Measurements from ENCODE around the gene NACC2. TPM values are rescaled to one million over a fixed set of nuclear protein-coding genes. Genes with fewer than 3 reads are reported as not detected.

Gene NACC2
- total and polyA plus RNA-seq, 9 of the 15 experiments (the other 6 are each of a cell fraction or from before 2014, with no cell fraction given) = 0.70 to 25.1 (median 5.6) TPM

- TF ChIP-seq, protein P1, sequence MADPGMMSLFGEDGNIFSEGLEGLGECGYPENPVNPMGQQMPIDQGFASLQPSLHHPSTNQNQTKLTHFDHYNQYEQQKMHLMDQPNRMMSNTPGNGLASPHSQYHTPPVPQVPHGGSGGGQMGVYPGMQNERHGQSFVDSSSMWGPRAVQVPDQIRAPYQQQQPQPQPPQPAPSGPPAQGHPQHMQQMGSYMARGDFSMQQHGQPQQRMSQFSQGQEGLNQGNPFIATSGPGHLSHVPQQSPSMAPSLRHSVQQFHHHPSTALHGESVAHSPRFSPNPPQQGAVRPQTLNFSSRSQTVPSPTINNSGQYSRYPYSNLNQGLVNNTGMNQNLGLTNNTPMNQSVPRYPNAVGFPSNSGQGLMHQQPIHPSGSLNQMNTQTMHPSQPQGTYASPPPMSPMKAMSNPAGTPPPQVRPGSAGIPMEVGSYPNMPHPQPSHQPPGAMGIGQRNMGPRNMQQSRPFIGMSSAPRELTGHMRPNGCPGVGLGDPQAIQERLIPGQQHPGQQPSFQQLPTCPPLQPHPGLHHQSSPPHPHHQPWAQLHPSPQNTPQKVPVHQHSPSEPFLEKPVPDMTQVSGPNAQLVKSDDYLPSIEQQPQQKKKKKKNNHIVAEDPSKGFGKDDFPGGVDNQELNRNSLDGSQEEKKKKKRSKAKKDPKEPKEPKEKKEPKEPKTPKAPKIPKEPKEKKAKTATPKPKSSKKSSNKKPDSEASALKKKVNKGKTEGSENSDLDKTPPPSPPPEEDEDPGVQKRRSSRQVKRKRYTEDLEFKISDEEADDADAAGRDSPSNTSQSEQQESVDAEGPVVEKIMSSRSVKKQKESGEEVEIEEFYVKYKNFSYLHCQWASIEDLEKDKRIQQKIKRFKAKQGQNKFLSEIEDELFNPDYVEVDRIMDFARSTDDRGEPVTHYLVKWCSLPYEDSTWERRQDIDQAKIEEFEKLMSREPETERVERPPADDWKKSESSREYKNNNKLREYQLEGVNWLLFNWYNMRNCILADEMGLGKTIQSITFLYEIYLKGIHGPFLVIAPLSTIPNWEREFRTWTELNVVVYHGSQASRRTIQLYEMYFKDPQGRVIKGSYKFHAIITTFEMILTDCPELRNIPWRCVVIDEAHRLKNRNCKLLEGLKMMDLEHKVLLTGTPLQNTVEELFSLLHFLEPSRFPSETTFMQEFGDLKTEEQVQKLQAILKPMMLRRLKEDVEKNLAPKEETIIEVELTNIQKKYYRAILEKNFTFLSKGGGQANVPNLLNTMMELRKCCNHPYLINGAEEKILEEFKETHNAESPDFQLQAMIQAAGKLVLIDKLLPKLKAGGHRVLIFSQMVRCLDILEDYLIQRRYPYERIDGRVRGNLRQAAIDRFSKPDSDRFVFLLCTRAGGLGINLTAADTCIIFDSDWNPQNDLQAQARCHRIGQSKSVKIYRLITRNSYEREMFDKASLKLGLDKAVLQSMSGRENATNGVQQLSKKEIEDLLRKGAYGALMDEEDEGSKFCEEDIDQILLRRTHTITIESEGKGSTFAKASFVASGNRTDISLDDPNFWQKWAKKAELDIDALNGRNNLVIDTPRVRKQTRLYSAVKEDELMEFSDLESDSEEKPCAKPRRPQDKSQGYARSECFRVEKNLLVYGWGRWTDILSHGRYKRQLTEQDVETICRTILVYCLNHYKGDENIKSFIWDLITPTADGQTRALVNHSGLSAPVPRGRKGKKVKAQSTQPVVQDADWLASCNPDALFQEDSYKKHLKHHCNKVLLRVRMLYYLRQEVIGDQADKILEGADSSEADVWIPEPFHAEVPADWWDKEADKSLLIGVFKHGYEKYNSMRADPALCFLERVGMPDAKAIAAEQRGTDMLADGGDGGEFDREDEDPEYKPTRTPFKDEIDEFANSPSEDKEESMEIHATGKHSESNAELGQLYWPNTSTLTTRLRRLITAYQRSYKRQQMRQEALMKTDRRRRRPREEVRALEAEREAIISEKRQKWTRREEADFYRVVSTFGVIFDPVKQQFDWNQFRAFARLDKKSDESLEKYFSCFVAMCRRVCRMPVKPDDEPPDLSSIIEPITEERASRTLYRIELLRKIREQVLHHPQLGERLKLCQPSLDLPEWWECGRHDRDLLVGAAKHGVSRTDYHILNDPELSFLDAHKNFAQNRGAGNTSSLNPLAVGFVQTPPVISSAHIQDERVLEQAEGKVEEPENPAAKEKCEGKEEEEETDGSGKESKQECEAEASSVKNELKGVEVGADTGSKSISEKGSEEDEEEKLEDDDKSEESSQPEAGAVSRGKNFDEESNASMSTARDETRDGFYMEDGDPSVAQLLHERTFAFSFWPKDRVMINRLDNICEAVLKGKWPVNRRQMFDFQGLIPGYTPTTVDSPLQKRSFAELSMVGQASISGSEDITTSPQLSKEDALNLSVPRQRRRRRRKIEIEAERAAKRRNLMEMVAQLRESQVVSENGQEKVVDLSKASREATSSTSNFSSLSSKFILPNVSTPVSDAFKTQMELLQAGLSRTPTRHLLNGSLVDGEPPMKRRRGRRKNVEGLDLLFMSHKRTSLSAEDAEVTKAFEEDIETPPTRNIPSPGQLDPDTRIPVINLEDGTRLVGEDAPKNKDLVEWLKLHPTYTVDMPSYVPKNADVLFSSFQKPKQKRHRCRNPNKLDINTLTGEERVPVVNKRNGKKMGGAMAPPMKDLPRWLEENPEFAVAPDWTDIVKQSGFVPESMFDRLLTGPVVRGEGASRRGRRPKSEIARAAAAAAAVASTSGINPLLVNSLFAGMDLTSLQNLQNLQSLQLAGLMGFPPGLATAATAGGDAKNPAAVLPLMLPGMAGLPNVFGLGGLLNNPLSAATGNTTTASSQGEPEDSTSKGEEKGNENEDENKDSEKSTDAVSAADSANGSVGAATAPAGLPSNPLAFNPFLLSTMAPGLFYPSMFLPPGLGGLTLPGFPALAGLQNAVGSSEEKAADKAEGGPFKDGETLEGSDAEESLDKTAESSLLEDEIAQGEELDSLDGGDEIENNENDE (IDR thresholded peaks at IDR 0.05; ENCODE audit: low read depth, low read length) = no peak
- no peak for TF ChIP-seq SP2 (IDR thresholded peaks at IDR 0.05; ENCODE audit: extremely low read depth, low read depth, low read length, poor library complexity, severe bottlenecking)
- TF ChIP-seq ERF (CRISPR knock-in tag; IDR thresholded peaks at IDR 0.05) = no peak
- TF ChIP-seq ZNF280A (IDR thresholded peaks at IDR 0.05; ENCODE audit: low read depth, partially characterized antibody) = no peak
- TF ChIP-seq, protein P2, sequence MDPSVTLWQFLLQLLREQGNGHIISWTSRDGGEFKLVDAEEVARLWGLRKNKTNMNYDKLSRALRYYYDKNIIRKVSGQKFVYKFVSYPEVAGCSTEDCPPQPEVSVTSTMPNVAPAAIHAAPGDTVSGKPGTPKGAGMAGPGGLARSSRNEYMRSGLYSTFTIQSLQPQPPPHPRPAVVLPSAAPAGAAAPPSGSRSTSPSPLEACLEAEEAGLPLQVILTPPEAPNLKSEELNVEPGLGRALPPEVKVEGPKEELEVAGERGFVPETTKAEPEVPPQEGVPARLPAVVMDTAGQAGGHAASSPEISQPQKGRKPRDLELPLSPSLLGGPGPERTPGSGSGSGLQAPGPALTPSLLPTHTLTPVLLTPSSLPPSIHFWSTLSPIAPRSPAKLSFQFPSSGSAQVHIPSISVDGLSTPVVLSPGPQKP (CRISPR knock-in tag; IDR thresholded peaks at IDR 0.05) = no peak
- no peak for TF ChIP-seq KDM5B (IDR thresholded peaks at IDR 0.05; ENCODE audit: insufficient replicate concordance, low read depth, low read length)
- TF ChIP-seq RFX5 (IDR thresholded peaks at IDR 0.05; ENCODE audit: low read depth, low read length) = no peak
- no peak for TF ChIP-seq SRSF1 (IDR thresholded peaks at IDR 0.05; ENCODE audit: low read depth, low read length)
- peak; percentile 43 for TF ChIP-seq TAF1 (IDR thresholded peaks at IDR 0.05; ENCODE audit: control insufficient read depth, extremely low read depth, insufficient read depth, low read length, severe bottlenecking)
Measured at GRCh38 chr9:135992486-135993408, 102.3 kb downstream of the NACC2 start (continued).

Data from K562 (cell line).